Astrocyte (in vitro differentiated cells and primary cell): ENCODE results near the gene KLK13.

ENCODE experiments used
- CTCF ChIP-seq: IDR thresholded peaks from 2 replicates; pipeline ENCODE4 v1.5.1; 2011; ENCODE audit warnings: low read depth, mild to moderate bottlenecking, inconsistent platforms, low read length, moderate library complexity; ENCODE audit not compliant: insufficient read depth
- EZH2 ChIP-seq: IDR thresholded peaks from 2 replicates; pipeline ENCODE4 v1.6.1; 2012; ENCODE audit warnings: mild to moderate bottlenecking, low read length, inconsistent platforms; ENCODE audit not compliant: insufficient read depth

GRCh38 chr19:51091126-51091525 is 26.2 kb upstream of the KLK13 start:
- TF ChIP-seq CTCF (no peak), EZH2 (no peak)
